SK-N-MC (cell line): Measurements from ENCODE around the gene GSG1L.

ENCODE experiments used
- EZH2 ChIP-seq: fragments of 200-600 bp; sonication (generic); IDR thresholded peaks from one replicate; pipeline ENCODE4 v1.6.1; 2017; ENCODE audit warnings: antibody characterized with exemption
- POLR2AphosphoS5 ChIP-seq: IDR thresholded peaks from 2 replicates; pipeline ENCODE4 v1.6.1; 2012; ENCODE audit warnings: mild to moderate bottlenecking, low read depth, low read length, borderline replicate concordance

DNA sequence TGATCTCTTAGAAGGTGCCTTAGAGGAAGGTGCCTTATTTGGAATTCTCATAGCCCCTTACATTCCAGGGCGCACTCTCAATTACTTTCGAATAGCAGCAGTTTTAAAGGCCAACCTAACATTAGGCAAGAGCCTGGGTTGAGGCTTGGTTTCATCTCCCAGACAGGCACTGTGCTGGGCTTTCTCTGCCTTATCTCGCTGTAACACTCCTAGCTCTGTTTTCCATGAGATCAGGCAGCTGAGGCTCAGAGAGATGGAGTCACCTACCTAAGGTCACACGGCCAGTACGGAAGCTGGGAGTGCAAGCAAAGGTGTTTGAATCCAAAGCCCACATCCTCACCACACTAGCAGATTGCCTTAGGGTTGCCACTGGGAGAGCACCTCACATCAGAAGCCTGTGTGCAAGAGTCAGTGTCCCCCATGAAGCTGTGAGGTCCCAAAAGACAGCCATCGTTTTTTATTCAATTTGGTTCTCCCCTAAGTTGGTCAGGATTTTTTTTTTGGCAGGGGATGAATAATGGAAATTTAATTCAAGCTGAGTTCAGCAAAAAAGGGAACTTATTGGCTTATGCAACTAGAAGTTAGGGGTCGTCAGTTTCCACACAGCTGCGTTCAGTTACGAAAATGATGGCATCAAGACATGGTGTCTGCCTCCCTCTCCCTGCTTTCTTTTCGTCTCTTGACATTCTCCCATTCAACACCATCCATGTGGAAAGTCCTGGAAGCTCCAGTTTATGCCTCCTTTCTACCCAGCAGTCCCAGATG lies 307.1 kb downstream of the GSG1L start:
- TF ChIP-seq EZH2, result no peak
- no peak for TF ChIP-seq POLR2AphosphoS5
